GM23338 (cell line): ENCODE results near the gene MAPK8IP3. TPM values are rescaled to one million over a fixed set of nuclear protein-coding genes. Genes with fewer than 3 reads are reported as not detected.

Experiments
- ATAC-seq: fragments of 200-7000 bp; cut with Tn5 transposase; 3 replicates; pipeline ENCODE4 v1.9.1; 2020
- DNase-seq: peaks from one replicate; pipeline ENCODE4 v3.0.0-alpha.2; 2015; ENCODE audit warnings: low spot score
- H2AFZ ChIP-seq: fragments of 200-600 bp; sonication (generic); 2 replicates; pipeline ENCODE4 v1.8.0; 2016; ENCODE audit warnings: antibody characterized with exemption, mild to moderate bottlenecking, moderate library complexity
- H3F3A ChIP-seq: fragments of 200-600 bp; sonication (generic); replicated peaks from 2 replicates; pipeline ENCODE4 v1.8.0; 2017; ENCODE audit warnings: antibody characterized with exemption, mixed run types, low read depth
- H3K27ac ChIP-seq: fragments of 200-600 bp; sonication (generic); 2 replicates; pipeline ENCODE4 v1.6.1; 2016; ENCODE audit warnings: low read depth
- H3K27me3 ChIP-seq: fragments of 200-600 bp; sonication (generic); 2 replicates; pipeline ENCODE4 v1.8.0; 2016; ENCODE audit warnings: mild to moderate bottlenecking, mixed run types, moderate library complexity; ENCODE audit not compliant: insufficient read depth
- H3K36me3 ChIP-seq: fragments of 200-600 bp; sonication (generic); 2 replicates; pipeline ENCODE4 v1.8.0; 2016; ENCODE audit warnings: mild to moderate bottlenecking; ENCODE audit not compliant: insufficient read depth
- H3K4me1 ChIP-seq: fragments of 200-600 bp; sonication (generic); 2 replicates; pipeline ENCODE4 v1.8.0; 2016; ENCODE audit warnings: mild to moderate bottlenecking, moderate library complexity; ENCODE audit not compliant: insufficient read depth
- H3K4me2 ChIP-seq: fragments of 200-600 bp; sonication (generic); 2 replicates; pipeline ENCODE4 v1.7.1; 2017; ENCODE audit warnings: mixed run types
- H3K4me3 ChIP-seq: fragments of 200-600 bp; sonication (generic); 2 replicates; pipeline ENCODE4 v1.6.1; 2016; ENCODE audit warnings: mixed run types
- H3K79me2 ChIP-seq: fragments of 200-600 bp; sonication (generic); replicated peaks from 2 replicates; pipeline ENCODE4 v1.8.0; 2017; ENCODE audit warnings: mild to moderate bottlenecking; ENCODE audit not compliant: insufficient read depth
- H3K9me2 ChIP-seq: fragments of 200-600 bp; sonication (generic); 2 replicates; pipeline ENCODE4 v1.8.0; 2017; ENCODE audit not compliant: insufficient read depth
- H4K20me1 ChIP-seq: fragments of 200-600 bp; sonication (generic); replicated peaks from 2 replicates; pipeline ENCODE4 v1.8.0; 2017; ENCODE audit warnings: mild to moderate bottlenecking; ENCODE audit not compliant: insufficient read depth
- H3K27ac Mint-ChIP-seq: 2 replicates; pipeline ENCODE4 v1.8.0; 2020; ENCODE audit warnings: inconsistent platforms, mild to moderate bottlenecking, moderate library complexity, mixed read lengths
- H3K27me3 Mint-ChIP-seq: 3 replicates; pipeline ENCODE4 v1.8.0; 2022; ENCODE audit warnings: low read depth, mild to moderate bottlenecking, moderate library complexity, mixed read lengths, inconsistent platforms; ENCODE audit not compliant: insufficient read depth, poor library complexity
- H3K36me3 Mint-ChIP-seq: 3 replicates; pipeline ENCODE4 v1.8.0; 2021; ENCODE audit warnings: low read depth, mild to moderate bottlenecking, inconsistent platforms, moderate library complexity, mixed read lengths
- H3K4me1 Mint-ChIP-seq: 3 replicates; pipeline ENCODE4 v1.8.0; 2020; ENCODE audit warnings: mild to moderate bottlenecking, inconsistent platforms, mixed read lengths
- H3K4me3 Mint-ChIP-seq: 3 replicates; pipeline ENCODE4 v1.8.0; 2021; ENCODE audit warnings: moderate library complexity, mild to moderate bottlenecking, inconsistent platforms, mixed read lengths
- H3K9me3 Mint-ChIP-seq: 3 replicates; pipeline ENCODE4 v1.8.0; 2020; ENCODE audit warnings: moderate library complexity, mild to moderate bottlenecking, inconsistent platforms, mixed read lengths
- CREB1 ChIP-seq: fragments of 250-450 bp; sonication (Bioruptor Pico); IDR thresholded peaks from 2 replicates; pipeline ENCODE4 v1.5.0; 2020; ENCODE audit warnings: low read depth, mild to moderate bottlenecking, moderate library complexity
- EZH2 ChIP-seq: fragments of 200-600 bp; sonication (generic); IDR thresholded peaks from one replicate; pipeline ENCODE4 v1.8.0; 2017; ENCODE audit warnings: antibody characterized with exemption, mild to moderate bottlenecking, low read depth; ENCODE audit not compliant: unreplicated experiment
- EZH2phosphoT487 ChIP-seq: fragments of 200-600 bp; sonication (generic); IDR thresholded peaks from one replicate; pipeline ENCODE4 v1.8.1; 2018; ENCODE audit warnings: antibody characterized with exemption; ENCODE audit not compliant: unreplicated experiment
- JUNB ChIP-seq: IDR thresholded peaks from one replicate; pipeline ENCODE4 v1.6.1; 2016; ENCODE audit warnings: antibody characterized with exemption; ENCODE audit not compliant: unreplicated experiment
- NANOG ChIP-seq: IDR thresholded peaks from 2 replicates; pipeline ENCODE4 v1.6.1; 2016; ENCODE audit warnings: antibody characterized with exemption, borderline replicate concordance
- POLR2AphosphoS5 ChIP-seq: IDR thresholded peaks from 2 replicates; pipeline ENCODE4 v1.6.1; 2016; ENCODE audit warnings: antibody characterized with exemption, low read depth
- STAT1 ChIP-seq: IDR thresholded peaks from one replicate; pipeline ENCODE4 v1.6.1; 2016; ENCODE audit warnings: antibody characterized with exemption; ENCODE audit not compliant: unreplicated experiment
- ZNF114 ChIP-seq: fragments of 250-450 bp; sonication (Bioruptor Pico); IDR thresholded peaks from 2 replicates; pipeline ENCODE4 v1.5.0; 2020; ENCODE audit warnings: mild to moderate bottlenecking, moderate library complexity
- ZNF331 ChIP-seq: fragments of 250-450 bp; sonication (Bioruptor Pico); IDR thresholded peaks from 2 replicates; pipeline ENCODE4 v1.5.0; 2020; ENCODE audit warnings: low read depth, mild to moderate bottlenecking, moderate library complexity
- polyA plus RNA-seq: library from polyadenylated mRNA; unstranded; fragments of >200 nt; fragmentation: Nextera tagmentation; extraction: Ambion mirVana; gene quantifications from 2 replicates; pipeline ENCODE4 v1.2.1, GENCODE V29; 2016
- total RNA-seq: library from RNA; depleted of rRNA; stranded (reverse); fragments of >200 nt; shearing (Covaris generic); gene quantifications from 2 replicates; pipeline ENCODE4 v1.2.3, GENCODE V29; 2014
- TF ChIP-seq, protein P1 (sequence below): IDR thresholded peaks from 2 replicates; pipeline ENCODE4 v1.6.1; 2016; ENCODE audit warnings: antibody characterized with exemption
- TF ChIP-seq, protein P2 (sequence below): IDR thresholded peaks from one replicate; pipeline ENCODE4 v1.6.1; 2018; ENCODE audit warnings: antibody characterized with exemption; ENCODE audit not compliant: unreplicated experiment
- TF ChIP-seq, protein P3 (sequence below), 2 experiments: fragments of 200-600 bp in 1 of 2; sonication (generic) in 1 of 2; conservative IDR thresholded peaks; 2 replicates each; pipeline versions ENCODE4 v1.5.1 to v1.6.1; 2016 to 2017; ENCODE audit warnings: antibody characterized with exemption in 2 of 2, low read depth in 2 of 2, mild to moderate bottlenecking in 2 of 2, moderate library complexity in 1 of 2
- TF ChIP-seq, protein P4 (sequence below): fragments of 250-450 bp; sonication (Bioruptor Pico); IDR thresholded peaks from 2 replicates; pipeline ENCODE4 v1.5.0; 2020; ENCODE audit warnings: mild to moderate bottlenecking, moderate library complexity

Gene MAPK8IP3
- total and polyA plus RNA-seq, 2 experiments from 2014 or later = 11.3 to 58.4 TPM

DNA sequence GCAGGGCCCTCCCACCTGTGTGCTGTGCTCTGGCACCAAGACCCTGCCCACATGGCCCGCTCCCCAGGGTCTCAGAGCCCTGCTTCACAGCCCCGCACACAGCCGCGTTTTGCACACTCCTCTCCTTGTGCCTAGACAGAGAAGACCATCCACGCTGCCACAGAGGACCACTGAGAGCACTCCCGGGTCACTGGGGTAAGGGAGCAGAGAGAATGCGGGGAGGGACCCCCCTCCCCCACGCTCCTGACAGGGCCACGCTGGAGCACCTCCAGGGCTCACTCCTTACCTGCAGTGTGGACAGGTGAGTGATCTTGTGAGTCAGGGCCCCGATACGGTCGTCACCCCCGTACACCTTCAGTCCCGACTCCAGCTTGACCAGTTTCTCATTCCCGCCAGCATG lies 113.6 kb downstream of the MAPK8IP3 start:
- H3K79me2 ChIP-seq = no peaks in the 10 kb centered on the region
- H3K27ac Mint-ChIP-seq = no peak overlapping the region
- no peak overlapping the region for H2AFZ ChIP-seq
- H3K27me3 Mint-ChIP-seq = no peaks in the 10 kb centered on the region
- H3K27ac ChIP-seq = no peak overlapping the region
- H3K4me1 Mint-ChIP-seq = no peaks in the 10 kb centered on the region
- H3K9me3 Mint-ChIP-seq = no peaks in the 10 kb centered on the region
- H3K36me3 ChIP-seq = no peaks in the 10 kb centered on the region
- no peaks in the 10 kb centered on the region for H3K9me2 ChIP-seq
- no peaks in the 10 kb centered on the region for H3F3A ChIP-seq
- no peaks in the 10 kb centered on the region for H3K4me1 ChIP-seq
- no peak for TF ChIP-seq NANOG
- no peak for TF ChIP-seq STAT1
- TF ChIP-seq ZNF114 = no peak
- TF ChIP-seq, protein P1, sequence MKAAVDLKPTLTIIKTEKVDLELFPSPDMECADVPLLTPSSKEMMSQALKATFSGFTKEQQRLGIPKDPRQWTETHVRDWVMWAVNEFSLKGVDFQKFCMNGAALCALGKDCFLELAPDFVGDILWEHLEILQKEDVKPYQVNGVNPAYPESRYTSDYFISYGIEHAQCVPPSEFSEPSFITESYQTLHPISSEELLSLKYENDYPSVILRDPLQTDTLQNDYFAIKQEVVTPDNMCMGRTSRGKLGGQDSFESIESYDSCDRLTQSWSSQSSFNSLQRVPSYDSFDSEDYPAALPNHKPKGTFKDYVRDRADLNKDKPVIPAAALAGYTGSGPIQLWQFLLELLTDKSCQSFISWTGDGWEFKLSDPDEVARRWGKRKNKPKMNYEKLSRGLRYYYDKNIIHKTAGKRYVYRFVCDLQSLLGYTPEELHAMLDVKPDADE = no peak
- TF ChIP-seq, protein P2, sequence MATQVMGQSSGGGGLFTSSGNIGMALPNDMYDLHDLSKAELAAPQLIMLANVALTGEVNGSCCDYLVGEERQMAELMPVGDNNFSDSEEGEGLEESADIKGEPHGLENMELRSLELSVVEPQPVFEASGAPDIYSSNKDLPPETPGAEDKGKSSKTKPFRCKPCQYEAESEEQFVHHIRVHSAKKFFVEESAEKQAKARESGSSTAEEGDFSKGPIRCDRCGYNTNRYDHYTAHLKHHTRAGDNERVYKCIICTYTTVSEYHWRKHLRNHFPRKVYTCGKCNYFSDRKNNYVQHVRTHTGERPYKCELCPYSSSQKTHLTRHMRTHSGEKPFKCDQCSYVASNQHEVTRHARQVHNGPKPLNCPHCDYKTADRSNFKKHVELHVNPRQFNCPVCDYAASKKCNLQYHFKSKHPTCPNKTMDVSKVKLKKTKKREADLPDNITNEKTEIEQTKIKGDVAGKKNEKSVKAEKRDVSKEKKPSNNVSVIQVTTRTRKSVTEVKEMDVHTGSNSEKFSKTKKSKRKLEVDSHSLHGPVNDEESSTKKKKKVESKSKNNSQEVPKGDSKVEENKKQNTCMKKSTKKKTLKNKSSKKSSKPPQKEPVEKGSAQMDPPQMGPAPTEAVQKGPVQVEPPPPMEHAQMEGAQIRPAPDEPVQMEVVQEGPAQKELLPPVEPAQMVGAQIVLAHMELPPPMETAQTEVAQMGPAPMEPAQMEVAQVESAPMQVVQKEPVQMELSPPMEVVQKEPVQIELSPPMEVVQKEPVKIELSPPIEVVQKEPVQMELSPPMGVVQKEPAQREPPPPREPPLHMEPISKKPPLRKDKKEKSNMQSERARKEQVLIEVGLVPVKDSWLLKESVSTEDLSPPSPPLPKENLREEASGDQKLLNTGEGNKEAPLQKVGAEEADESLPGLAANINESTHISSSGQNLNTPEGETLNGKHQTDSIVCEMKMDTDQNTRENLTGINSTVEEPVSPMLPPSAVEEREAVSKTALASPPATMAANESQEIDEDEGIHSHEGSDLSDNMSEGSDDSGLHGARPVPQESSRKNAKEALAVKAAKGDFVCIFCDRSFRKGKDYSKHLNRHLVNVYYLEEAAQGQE = no peak
- no peak for TF ChIP-seq EZH2phosphoT487
- TF ChIP-seq EZH2 = no peak
- TF ChIP-seq, protein P3, sequence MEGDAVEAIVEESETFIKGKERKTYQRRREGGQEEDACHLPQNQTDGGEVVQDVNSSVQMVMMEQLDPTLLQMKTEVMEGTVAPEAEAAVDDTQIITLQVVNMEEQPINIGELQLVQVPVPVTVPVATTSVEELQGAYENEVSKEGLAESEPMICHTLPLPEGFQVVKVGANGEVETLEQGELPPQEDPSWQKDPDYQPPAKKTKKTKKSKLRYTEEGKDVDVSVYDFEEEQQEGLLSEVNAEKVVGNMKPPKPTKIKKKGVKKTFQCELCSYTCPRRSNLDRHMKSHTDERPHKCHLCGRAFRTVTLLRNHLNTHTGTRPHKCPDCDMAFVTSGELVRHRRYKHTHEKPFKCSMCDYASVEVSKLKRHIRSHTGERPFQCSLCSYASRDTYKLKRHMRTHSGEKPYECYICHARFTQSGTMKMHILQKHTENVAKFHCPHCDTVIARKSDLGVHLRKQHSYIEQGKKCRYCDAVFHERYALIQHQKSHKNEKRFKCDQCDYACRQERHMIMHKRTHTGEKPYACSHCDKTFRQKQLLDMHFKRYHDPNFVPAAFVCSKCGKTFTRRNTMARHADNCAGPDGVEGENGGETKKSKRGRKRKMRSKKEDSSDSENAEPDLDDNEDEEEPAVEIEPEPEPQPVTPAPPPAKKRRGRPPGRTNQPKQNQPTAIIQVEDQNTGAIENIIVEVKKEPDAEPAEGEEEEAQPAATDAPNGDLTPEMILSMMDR (conservative IDR thresholded peaks at IDR 0.05; ENCODE audit: low read depth in 2 of 2) = no peak
- no peak for TF ChIP-seq POLR2AphosphoS5
- no peak for TF ChIP-seq CREB1 (CRISPR knock-in tag)
- TF ChIP-seq, protein P4, sequence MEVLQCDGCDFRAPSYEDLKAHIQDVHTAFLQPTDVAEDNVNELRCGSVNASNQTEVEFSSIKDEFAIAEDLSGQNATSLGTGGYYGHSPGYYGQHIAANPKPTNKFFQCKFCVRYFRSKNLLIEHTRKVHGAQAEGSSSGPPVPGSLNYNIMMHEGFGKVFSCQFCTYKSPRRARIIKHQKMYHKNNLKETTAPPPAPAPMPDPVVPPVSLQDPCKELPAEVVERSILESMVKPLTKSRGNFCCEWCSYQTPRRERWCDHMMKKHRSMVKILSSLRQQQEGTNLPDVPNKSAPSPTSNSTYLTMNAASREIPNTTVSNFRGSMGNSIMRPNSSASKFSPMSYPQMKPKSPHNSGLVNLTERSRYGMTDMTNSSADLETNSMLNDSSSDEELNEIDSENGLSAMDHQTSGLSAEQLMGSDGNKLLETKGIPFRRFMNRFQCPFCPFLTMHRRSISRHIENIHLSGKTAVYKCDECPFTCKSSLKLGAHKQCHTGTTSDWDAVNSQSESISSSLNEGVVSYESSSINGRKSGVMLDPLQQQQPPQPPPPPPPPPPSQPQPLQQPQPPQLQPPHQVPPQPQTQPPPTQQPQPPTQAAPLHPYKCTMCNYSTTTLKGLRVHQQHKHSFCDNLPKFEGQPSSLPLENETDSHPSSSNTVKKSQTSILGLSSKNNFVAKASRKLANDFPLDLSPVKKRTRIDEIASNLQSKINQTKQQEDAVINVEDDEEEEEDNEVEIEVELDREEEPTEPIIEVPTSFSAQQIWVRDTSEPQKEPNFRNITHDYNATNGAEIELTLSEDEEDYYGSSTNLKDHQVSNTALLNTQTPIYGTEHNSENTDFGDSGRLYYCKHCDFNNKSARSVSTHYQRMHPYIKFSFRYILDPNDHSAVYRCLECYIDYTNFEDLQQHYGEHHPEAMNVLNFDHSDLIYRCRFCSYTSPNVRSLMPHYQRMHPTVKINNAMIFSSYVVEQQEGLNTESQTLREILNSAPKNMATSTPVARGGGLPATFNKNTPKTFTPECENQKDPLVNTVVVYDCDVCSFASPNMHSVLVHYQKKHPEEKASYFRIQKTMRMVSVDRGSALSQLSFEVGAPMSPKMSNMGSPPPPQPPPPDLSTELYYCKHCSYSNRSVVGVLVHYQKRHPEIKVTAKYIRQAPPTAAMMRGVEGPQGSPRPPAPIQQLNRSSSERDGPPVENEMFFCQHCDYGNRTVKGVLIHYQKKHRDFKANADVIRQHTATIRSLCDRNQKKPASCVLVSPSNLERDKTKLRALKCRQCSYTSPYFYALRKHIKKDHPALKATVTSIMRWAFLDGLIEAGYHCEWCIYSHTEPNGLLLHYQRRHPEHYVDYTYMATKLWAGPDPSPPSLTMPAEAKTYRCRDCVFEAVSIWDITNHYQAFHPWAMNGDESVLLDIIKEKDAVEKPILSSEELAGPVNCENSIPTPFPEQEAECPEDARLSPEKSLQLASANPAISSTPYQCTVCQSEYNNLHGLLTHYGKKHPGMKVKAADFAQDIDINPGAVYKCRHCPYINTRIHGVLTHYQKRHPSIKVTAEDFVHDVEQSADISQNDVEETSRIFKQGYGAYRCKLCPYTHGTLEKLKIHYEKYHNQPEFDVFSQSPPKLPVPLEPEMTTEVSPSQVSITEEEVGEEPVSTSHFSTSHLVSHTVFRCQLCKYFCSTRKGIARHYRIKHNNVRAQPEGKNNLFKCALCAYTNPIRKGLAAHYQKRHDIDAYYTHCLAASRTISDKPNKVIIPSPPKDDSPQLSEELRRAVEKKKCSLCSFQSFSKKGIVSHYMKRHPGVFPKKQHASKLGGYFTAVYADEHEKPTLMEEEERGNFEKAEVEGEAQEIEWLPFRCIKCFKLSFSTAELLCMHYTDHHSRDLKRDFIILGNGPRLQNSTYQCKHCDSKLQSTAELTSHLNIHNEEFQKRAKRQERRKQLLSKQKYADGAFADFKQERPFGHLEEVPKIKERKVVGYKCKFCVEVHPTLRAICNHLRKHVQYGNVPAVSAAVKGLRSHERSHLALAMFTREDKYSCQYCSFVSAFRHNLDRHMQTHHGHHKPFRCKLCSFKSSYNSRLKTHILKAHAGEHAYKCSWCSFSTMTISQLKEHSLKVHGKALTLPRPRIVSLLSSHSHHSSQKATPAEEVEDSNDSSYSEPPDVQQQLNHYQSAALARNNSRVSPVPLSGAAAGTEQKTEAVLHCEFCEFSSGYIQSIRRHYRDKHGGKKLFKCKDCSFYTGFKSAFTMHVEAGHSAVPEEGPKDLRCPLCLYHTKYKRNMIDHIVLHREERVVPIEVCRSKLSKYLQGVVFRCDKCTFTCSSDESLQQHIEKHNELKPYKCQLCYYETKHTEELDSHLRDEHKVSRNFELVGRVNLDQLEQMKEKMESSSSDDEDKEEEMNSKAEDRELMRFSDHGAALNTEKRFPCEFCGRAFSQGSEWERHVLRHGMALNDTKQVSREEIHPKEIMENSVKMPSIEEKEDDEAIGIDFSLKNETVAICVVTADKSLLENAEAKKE = no peak
- TF ChIP-seq ZNF331 (CRISPR knock-in tag) = no peak
- TF ChIP-seq JUNB = no peak
- ATAC-seq (no peak), DNase-seq (no peak)
- no peak overlapping the region for H3K4me3 ChIP-seq
- H3K4me3 Mint-ChIP-seq = no peak overlapping the region
- peaks cover 6% of the 10 kb centered on the region; the same call in 2 of the 3 replicates for H3K36me3 Mint-ChIP-seq
- no peaks in the 10 kb centered on the region for H3K27me3 ChIP-seq
- H3K4me2 ChIP-seq = no peak overlapping the region
- no peaks in the 10 kb centered on the region; the same call in 1 of the 2 replicates for H4K20me1 ChIP-seq
